ENCODE data around the gene CD300A. TPM values are rescaled to one million over a fixed set of nuclear protein-coding genes. Genes with fewer than 3 reads are reported as not detected.

Gene CD300A
- total RNA-seq, 3 donors from 2014 or later: 3.7 to 7.0 (median 5.2) TPM

GRCh38 chr17:74465378-74466110 is 890 bp upstream of the CD300A start:
- no peak overlapping the region for H3K4me3 ChIP-seq
- peaks cover 4% of the 10 kb centered on the region for H3K4me1 ChIP-seq (ENCODE audit: low read depth)
- TF ChIP-seq CTCF (IDR thresholded peaks at IDR 0.05): no peak
- H3K36me3 ChIP-seq (ENCODE audit: low read depth): no peaks in the 10 kb centered on the region
- DNase-seq (no peak), ATAC-seq (no peak)
- no peaks in the 10 kb centered on the region for H3K9me3 ChIP-seq
- intact Hi-C loops (cut with DNase I, micrococcal nuclease): no loop called here

GRCh38 chr17:74466828-74467184 is 372 bp downstream of the CD300A start:
- Histone ChIP-seq H3K4me3 (no peak overlapping the region), H3K4me1 (ENCODE audit: low read depth) (peaks cover 4% of the 10 kb centered on the region), H3K36me3 (ENCODE audit: low read depth) (no peaks in the 10 kb centered on the region), H3K9me3 (no peaks in the 10 kb centered on the region)
- DNase-seq (no peak), ATAC-seq (peak; percentile 21)
- TF ChIP-seq CTCF (IDR thresholded peaks at IDR 0.05): no peak
- intact Hi-C loops (cut with DNase I, micrococcal nuclease): no loop called here

GRCh38 chr17:74467221-74467951 is 952 bp downstream of the CD300A start:
- H3K9me3 ChIP-seq: no peaks in the 10 kb centered on the region
- H3K36me3 ChIP-seq (ENCODE audit: low read depth): no peaks in the 10 kb centered on the region
- intact Hi-C loops (cut with DNase I, micrococcal nuclease): no loop called here
- ATAC-seq (peak; percentile 19), DNase-seq (peak in 1 of 3 donors; percentile 32)
- no peak overlapping the region for H3K4me3 ChIP-seq
- no peak for TF ChIP-seq CTCF (IDR thresholded peaks at IDR 0.05)
- H3K4me1 ChIP-seq (ENCODE audit: low read depth): peaks cover 4% of the 10 kb centered on the region

- peaks cover 4% of the 10 kb centered on the region for H3K9me3 ChIP-seq
- no peak for TF ChIP-seq CTCF (IDR thresholded peaks at IDR 0.05)
- no peak for ATAC-seq
- H3K4me1 ChIP-seq (ENCODE audit: low read depth): no peaks in the 10 kb centered on the region
- no peak for DNase-seq
- intact Hi-C loops (cut with DNase I, micrococcal nuclease): no loop called here
- no peak overlapping the region for H3K4me3 ChIP-seq
- no peaks in the 10 kb centered on the region for H3K36me3 ChIP-seq (ENCODE audit: low read depth)
Observed at GRCh38 chr17:74471341-74471740, 4.9 kb downstream of the CD300A start.

GRCh38 chr17:74472890-74473289 is 6.5 kb downstream of the CD300A start:
- H3K4me3 ChIP-seq: no peak overlapping the region
- peak in 1 of 3 donors; percentile 33 for DNase-seq
- H3K4me1 ChIP-seq (ENCODE audit: low read depth): no peaks in the 10 kb centered on the region
- no peaks in the 10 kb centered on the region for H3K36me3 ChIP-seq (ENCODE audit: low read depth)
- intact Hi-C loops (cut with DNase I, micrococcal nuclease): no loop called here
- ATAC-seq: no peak
- peaks cover 4% of the 10 kb centered on the region for H3K9me3 ChIP-seq
- no peak for TF ChIP-seq CTCF (IDR thresholded peaks at IDR 0.05)

Measured in mucosa of descending colon (tissue), 3 donors.